GM23338 (cell line): ENCODE data around the gene HSPH1. TPM values are rescaled to one million over a fixed set of nuclear protein-coding genes. Genes with fewer than 3 reads are reported as not detected.

Source experiments
- ATAC-seq: fragments of 200-7000 bp; cut with Tn5 transposase; 3 replicates; pipeline ENCODE4 v1.9.1; 2020
- DNase-seq: peaks from one replicate; pipeline ENCODE4 v3.0.0-alpha.2; 2015; ENCODE audit warnings: low spot score
- H2AFZ ChIP-seq: fragments of 200-600 bp; sonication (generic); 2 replicates; pipeline ENCODE4 v1.8.0; 2016; ENCODE audit warnings: antibody characterized with exemption, mild to moderate bottlenecking, moderate library complexity
- H3F3A ChIP-seq: fragments of 200-600 bp; sonication (generic); replicated peaks from 2 replicates; pipeline ENCODE4 v1.8.0; 2017; ENCODE audit warnings: antibody characterized with exemption, mixed run types, low read depth
- H3K27ac ChIP-seq: fragments of 200-600 bp; sonication (generic); 2 replicates; pipeline ENCODE4 v1.6.1; 2016; ENCODE audit warnings: low read depth
- H3K27me3 ChIP-seq: fragments of 200-600 bp; sonication (generic); 2 replicates; pipeline ENCODE4 v1.8.0; 2016; ENCODE audit warnings: mild to moderate bottlenecking, mixed run types, moderate library complexity; ENCODE audit not compliant: insufficient read depth
- H3K36me3 ChIP-seq: fragments of 200-600 bp; sonication (generic); 2 replicates; pipeline ENCODE4 v1.8.0; 2016; ENCODE audit warnings: mild to moderate bottlenecking; ENCODE audit not compliant: insufficient read depth
- H3K4me1 ChIP-seq: fragments of 200-600 bp; sonication (generic); 2 replicates; pipeline ENCODE4 v1.8.0; 2016; ENCODE audit warnings: mild to moderate bottlenecking, moderate library complexity; ENCODE audit not compliant: insufficient read depth
- H3K4me2 ChIP-seq: fragments of 200-600 bp; sonication (generic); 2 replicates; pipeline ENCODE4 v1.7.1; 2017; ENCODE audit warnings: mixed run types
- H3K4me3 ChIP-seq: fragments of 200-600 bp; sonication (generic); 2 replicates; pipeline ENCODE4 v1.6.1; 2016; ENCODE audit warnings: mixed run types
- H3K79me2 ChIP-seq: fragments of 200-600 bp; sonication (generic); replicated peaks from 2 replicates; pipeline ENCODE4 v1.8.0; 2017; ENCODE audit warnings: mild to moderate bottlenecking; ENCODE audit not compliant: insufficient read depth
- H3K9me2 ChIP-seq: fragments of 200-600 bp; sonication (generic); 2 replicates; pipeline ENCODE4 v1.8.0; 2017; ENCODE audit not compliant: insufficient read depth
- H4K20me1 ChIP-seq: fragments of 200-600 bp; sonication (generic); replicated peaks from 2 replicates; pipeline ENCODE4 v1.8.0; 2017; ENCODE audit warnings: mild to moderate bottlenecking; ENCODE audit not compliant: insufficient read depth
- H3K27ac Mint-ChIP-seq: 2 replicates; pipeline ENCODE4 v1.8.0; 2020; ENCODE audit warnings: inconsistent platforms, mild to moderate bottlenecking, moderate library complexity, mixed read lengths
- H3K27me3 Mint-ChIP-seq: 3 replicates; pipeline ENCODE4 v1.8.0; 2022; ENCODE audit warnings: low read depth, mild to moderate bottlenecking, moderate library complexity, mixed read lengths, inconsistent platforms; ENCODE audit not compliant: insufficient read depth, poor library complexity
- H3K36me3 Mint-ChIP-seq: 3 replicates; pipeline ENCODE4 v1.8.0; 2021; ENCODE audit warnings: low read depth, mild to moderate bottlenecking, inconsistent platforms, moderate library complexity, mixed read lengths
- H3K4me1 Mint-ChIP-seq: 3 replicates; pipeline ENCODE4 v1.8.0; 2020; ENCODE audit warnings: mild to moderate bottlenecking, inconsistent platforms, mixed read lengths
- H3K4me3 Mint-ChIP-seq: 3 replicates; pipeline ENCODE4 v1.8.0; 2021; ENCODE audit warnings: moderate library complexity, mild to moderate bottlenecking, inconsistent platforms, mixed read lengths
- H3K9me3 Mint-ChIP-seq: 3 replicates; pipeline ENCODE4 v1.8.0; 2020; ENCODE audit warnings: moderate library complexity, mild to moderate bottlenecking, inconsistent platforms, mixed read lengths
- CREB1 ChIP-seq: fragments of 250-450 bp; sonication (Bioruptor Pico); IDR thresholded peaks from 2 replicates; pipeline ENCODE4 v1.5.0; 2020; ENCODE audit warnings: low read depth, mild to moderate bottlenecking, moderate library complexity
- EZH2 ChIP-seq: fragments of 200-600 bp; sonication (generic); IDR thresholded peaks from one replicate; pipeline ENCODE4 v1.8.0; 2017; ENCODE audit warnings: antibody characterized with exemption, mild to moderate bottlenecking, low read depth; ENCODE audit not compliant: unreplicated experiment
- EZH2phosphoT487 ChIP-seq: fragments of 200-600 bp; sonication (generic); IDR thresholded peaks from one replicate; pipeline ENCODE4 v1.8.1; 2018; ENCODE audit warnings: antibody characterized with exemption; ENCODE audit not compliant: unreplicated experiment
- JUNB ChIP-seq: IDR thresholded peaks from one replicate; pipeline ENCODE4 v1.6.1; 2016; ENCODE audit warnings: antibody characterized with exemption; ENCODE audit not compliant: unreplicated experiment
- NANOG ChIP-seq: IDR thresholded peaks from 2 replicates; pipeline ENCODE4 v1.6.1; 2016; ENCODE audit warnings: antibody characterized with exemption, borderline replicate concordance
- POLR2AphosphoS5 ChIP-seq: IDR thresholded peaks from 2 replicates; pipeline ENCODE4 v1.6.1; 2016; ENCODE audit warnings: antibody characterized with exemption, low read depth
- STAT1 ChIP-seq: IDR thresholded peaks from one replicate; pipeline ENCODE4 v1.6.1; 2016; ENCODE audit warnings: antibody characterized with exemption; ENCODE audit not compliant: unreplicated experiment
- ZNF114 ChIP-seq: fragments of 250-450 bp; sonication (Bioruptor Pico); IDR thresholded peaks from 2 replicates; pipeline ENCODE4 v1.5.0; 2020; ENCODE audit warnings: mild to moderate bottlenecking, moderate library complexity
- ZNF331 ChIP-seq: fragments of 250-450 bp; sonication (Bioruptor Pico); IDR thresholded peaks from 2 replicates; pipeline ENCODE4 v1.5.0; 2020; ENCODE audit warnings: low read depth, mild to moderate bottlenecking, moderate library complexity
- polyA plus RNA-seq: library from polyadenylated mRNA; unstranded; fragments of >200 nt; fragmentation: Nextera tagmentation; extraction: Ambion mirVana; gene quantifications from 2 replicates; pipeline ENCODE4 v1.2.1, GENCODE V29; 2016
- total RNA-seq: library from RNA; depleted of rRNA; stranded (reverse); fragments of >200 nt; shearing (Covaris generic); gene quantifications from 2 replicates; pipeline ENCODE4 v1.2.3, GENCODE V29; 2014
- TF ChIP-seq, protein P1 (sequence below): fragments of 250-450 bp; sonication (Bioruptor Pico); IDR thresholded peaks from 2 replicates; pipeline ENCODE4 v1.5.0; 2020; ENCODE audit warnings: mild to moderate bottlenecking, moderate library complexity
- TF ChIP-seq, protein P2 (sequence below), 2 experiments: fragments of 200-600 bp in 1 of 2; sonication (generic) in 1 of 2; conservative IDR thresholded peaks; 2 replicates each; pipeline versions ENCODE4 v1.5.1 to v1.6.1; 2016 to 2017; ENCODE audit warnings: antibody characterized with exemption in 2 of 2, low read depth in 2 of 2, mild to moderate bottlenecking in 2 of 2, moderate library complexity in 1 of 2
- TF ChIP-seq, protein P3 (sequence below): IDR thresholded peaks from 2 replicates; pipeline ENCODE4 v1.6.1; 2016; ENCODE audit warnings: antibody characterized with exemption

Gene HSPH1
- total and polyA plus RNA-seq, 2 experiments from 2014 or later: 112 to 147 TPM

DNA sequence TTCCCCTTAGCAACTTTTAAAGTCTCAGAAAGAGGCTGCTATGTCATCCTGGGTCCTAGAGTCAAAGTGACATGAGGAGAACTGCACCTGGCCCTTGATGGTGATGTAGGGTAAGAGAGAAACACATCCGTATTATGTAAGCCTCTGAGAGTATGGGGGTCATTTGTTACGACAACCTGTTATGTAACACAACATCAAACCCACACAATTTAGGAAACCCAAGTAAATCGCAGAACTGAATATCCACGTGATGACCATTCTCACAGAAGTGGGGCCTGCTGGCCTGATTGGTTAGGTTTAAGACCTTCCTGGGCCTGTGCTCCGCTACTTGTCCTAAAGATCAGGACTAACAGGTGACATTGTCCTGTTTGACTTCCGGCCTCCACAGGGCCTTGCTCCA is 22.7 kb upstream of the HSPH1 start (continued):
- TF ChIP-seq, protein P1, sequence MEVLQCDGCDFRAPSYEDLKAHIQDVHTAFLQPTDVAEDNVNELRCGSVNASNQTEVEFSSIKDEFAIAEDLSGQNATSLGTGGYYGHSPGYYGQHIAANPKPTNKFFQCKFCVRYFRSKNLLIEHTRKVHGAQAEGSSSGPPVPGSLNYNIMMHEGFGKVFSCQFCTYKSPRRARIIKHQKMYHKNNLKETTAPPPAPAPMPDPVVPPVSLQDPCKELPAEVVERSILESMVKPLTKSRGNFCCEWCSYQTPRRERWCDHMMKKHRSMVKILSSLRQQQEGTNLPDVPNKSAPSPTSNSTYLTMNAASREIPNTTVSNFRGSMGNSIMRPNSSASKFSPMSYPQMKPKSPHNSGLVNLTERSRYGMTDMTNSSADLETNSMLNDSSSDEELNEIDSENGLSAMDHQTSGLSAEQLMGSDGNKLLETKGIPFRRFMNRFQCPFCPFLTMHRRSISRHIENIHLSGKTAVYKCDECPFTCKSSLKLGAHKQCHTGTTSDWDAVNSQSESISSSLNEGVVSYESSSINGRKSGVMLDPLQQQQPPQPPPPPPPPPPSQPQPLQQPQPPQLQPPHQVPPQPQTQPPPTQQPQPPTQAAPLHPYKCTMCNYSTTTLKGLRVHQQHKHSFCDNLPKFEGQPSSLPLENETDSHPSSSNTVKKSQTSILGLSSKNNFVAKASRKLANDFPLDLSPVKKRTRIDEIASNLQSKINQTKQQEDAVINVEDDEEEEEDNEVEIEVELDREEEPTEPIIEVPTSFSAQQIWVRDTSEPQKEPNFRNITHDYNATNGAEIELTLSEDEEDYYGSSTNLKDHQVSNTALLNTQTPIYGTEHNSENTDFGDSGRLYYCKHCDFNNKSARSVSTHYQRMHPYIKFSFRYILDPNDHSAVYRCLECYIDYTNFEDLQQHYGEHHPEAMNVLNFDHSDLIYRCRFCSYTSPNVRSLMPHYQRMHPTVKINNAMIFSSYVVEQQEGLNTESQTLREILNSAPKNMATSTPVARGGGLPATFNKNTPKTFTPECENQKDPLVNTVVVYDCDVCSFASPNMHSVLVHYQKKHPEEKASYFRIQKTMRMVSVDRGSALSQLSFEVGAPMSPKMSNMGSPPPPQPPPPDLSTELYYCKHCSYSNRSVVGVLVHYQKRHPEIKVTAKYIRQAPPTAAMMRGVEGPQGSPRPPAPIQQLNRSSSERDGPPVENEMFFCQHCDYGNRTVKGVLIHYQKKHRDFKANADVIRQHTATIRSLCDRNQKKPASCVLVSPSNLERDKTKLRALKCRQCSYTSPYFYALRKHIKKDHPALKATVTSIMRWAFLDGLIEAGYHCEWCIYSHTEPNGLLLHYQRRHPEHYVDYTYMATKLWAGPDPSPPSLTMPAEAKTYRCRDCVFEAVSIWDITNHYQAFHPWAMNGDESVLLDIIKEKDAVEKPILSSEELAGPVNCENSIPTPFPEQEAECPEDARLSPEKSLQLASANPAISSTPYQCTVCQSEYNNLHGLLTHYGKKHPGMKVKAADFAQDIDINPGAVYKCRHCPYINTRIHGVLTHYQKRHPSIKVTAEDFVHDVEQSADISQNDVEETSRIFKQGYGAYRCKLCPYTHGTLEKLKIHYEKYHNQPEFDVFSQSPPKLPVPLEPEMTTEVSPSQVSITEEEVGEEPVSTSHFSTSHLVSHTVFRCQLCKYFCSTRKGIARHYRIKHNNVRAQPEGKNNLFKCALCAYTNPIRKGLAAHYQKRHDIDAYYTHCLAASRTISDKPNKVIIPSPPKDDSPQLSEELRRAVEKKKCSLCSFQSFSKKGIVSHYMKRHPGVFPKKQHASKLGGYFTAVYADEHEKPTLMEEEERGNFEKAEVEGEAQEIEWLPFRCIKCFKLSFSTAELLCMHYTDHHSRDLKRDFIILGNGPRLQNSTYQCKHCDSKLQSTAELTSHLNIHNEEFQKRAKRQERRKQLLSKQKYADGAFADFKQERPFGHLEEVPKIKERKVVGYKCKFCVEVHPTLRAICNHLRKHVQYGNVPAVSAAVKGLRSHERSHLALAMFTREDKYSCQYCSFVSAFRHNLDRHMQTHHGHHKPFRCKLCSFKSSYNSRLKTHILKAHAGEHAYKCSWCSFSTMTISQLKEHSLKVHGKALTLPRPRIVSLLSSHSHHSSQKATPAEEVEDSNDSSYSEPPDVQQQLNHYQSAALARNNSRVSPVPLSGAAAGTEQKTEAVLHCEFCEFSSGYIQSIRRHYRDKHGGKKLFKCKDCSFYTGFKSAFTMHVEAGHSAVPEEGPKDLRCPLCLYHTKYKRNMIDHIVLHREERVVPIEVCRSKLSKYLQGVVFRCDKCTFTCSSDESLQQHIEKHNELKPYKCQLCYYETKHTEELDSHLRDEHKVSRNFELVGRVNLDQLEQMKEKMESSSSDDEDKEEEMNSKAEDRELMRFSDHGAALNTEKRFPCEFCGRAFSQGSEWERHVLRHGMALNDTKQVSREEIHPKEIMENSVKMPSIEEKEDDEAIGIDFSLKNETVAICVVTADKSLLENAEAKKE (CRISPR knock-in tag): no peak
- TF ChIP-seq EZH2 (no peak), POLR2AphosphoS5 (no peak), ZNF331 (CRISPR knock-in tag) (no peak), ZNF114 (CRISPR knock-in tag) (no peak), STAT1 (no peak)
- TF ChIP-seq, protein P2, sequence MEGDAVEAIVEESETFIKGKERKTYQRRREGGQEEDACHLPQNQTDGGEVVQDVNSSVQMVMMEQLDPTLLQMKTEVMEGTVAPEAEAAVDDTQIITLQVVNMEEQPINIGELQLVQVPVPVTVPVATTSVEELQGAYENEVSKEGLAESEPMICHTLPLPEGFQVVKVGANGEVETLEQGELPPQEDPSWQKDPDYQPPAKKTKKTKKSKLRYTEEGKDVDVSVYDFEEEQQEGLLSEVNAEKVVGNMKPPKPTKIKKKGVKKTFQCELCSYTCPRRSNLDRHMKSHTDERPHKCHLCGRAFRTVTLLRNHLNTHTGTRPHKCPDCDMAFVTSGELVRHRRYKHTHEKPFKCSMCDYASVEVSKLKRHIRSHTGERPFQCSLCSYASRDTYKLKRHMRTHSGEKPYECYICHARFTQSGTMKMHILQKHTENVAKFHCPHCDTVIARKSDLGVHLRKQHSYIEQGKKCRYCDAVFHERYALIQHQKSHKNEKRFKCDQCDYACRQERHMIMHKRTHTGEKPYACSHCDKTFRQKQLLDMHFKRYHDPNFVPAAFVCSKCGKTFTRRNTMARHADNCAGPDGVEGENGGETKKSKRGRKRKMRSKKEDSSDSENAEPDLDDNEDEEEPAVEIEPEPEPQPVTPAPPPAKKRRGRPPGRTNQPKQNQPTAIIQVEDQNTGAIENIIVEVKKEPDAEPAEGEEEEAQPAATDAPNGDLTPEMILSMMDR (conservative IDR thresholded peaks at IDR 0.05; ENCODE audit: low read depth in 2 of 2): no peak

DNA sequence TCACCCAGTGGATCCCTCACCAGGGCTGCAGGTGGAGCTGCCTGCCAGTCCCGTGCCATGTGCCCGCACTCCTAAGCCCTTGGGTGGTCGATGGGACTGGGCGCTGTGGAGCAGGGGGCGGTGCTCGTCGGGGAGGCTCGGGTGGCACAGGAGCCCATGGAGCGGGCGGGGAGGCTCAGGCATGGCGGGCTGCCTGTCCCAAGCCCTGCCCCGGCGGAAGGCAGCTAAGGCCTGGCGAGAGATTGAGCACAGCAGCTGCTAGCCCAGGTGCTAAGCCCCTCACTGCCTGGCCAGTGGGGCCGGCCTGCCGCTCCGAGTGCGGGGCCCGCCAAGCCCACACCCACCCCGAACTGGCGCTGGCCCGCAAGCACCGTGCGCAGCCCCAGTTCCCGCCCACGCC is 21.3 kb upstream of the HSPH1 start:
- ATAC-seq: no peak
- Mint-ChIP-seq H3K4me1 (peaks cover 5% of the 10 kb centered on the region), H3K27ac (no peak overlapping the region), H3K4me3 (no peak overlapping the region), H3K36me3 (peaks cover 3% of the 10 kb centered on the region; the same call in 1 of the 3 replicates), H3K27me3 (peaks cover 8% of the 10 kb centered on the region), H3K9me3 (peaks cover 11% of the 10 kb centered on the region)
- no peak overlapping the region for H2AFZ ChIP-seq
- no peaks in the 10 kb centered on the region for H3F3A ChIP-seq
- no peaks in the 10 kb centered on the region for H3K79me2 ChIP-seq
- H3K4me3 ChIP-seq: no peak overlapping the region
- no peak overlapping the region for H3K27ac ChIP-seq
- H3K36me3 ChIP-seq: no peaks in the 10 kb centered on the region; the same call in 1 of the 2 replicates
- TF ChIP-seq CREB1 (CRISPR knock-in tag) (no peak), STAT1 (no peak), ZNF331 (CRISPR knock-in tag) (no peak), JUNB (no peak), NANOG (no peak), EZH2 (no peak), EZH2phosphoT487 (no peak)
- TF ChIP-seq, protein P2 (conservative IDR thresholded peaks at IDR 0.05; ENCODE audit: low read depth in 2 of 2): no peak
- TF ChIP-seq, protein P3, sequence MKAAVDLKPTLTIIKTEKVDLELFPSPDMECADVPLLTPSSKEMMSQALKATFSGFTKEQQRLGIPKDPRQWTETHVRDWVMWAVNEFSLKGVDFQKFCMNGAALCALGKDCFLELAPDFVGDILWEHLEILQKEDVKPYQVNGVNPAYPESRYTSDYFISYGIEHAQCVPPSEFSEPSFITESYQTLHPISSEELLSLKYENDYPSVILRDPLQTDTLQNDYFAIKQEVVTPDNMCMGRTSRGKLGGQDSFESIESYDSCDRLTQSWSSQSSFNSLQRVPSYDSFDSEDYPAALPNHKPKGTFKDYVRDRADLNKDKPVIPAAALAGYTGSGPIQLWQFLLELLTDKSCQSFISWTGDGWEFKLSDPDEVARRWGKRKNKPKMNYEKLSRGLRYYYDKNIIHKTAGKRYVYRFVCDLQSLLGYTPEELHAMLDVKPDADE: no peak
- H3K4me2 ChIP-seq: no peak overlapping the region
- H3K27me3 ChIP-seq: no peaks in the 10 kb centered on the region
- no peaks in the 10 kb centered on the region for H4K20me1 ChIP-seq
- DNase-seq: no peak
- H3K9me2 ChIP-seq: no peaks in the 10 kb centered on the region
- 0 out of 2 replicates have a peak, but pooled peaks cover 6% of the 10 kb centered on the region for H3K4me1 ChIP-seq
